Stomach (tissue), 4 donors: ENCODE results near the gene SPEN.

Experiments
- CTCF ChIP-seq, 7 experiments: fragments of 450-650 bp in 4 of 7; fragments of 200-600 bp in 3 of 7; sonication (generic) in 3 of 7; IDR thresholded peaks; one replicate each; pipeline ENCODE4 v1.5.1; 2016 to 2019; ENCODE audit warnings: antibody characterized with exemption in 7 of 7, control low read depth in 2 of 7, mild to moderate bottlenecking in 1 of 7
- EP300 ChIP-seq: sonication (generic); formaldehyde crosslinking; IDR thresholded peaks from one replicate; pipeline ENCODE4 v1.6.1; 2017; ENCODE audit warnings: antibody characterized with exemption
- POLR2A ChIP-seq, 4 donors: fragments of 450-650 bp; IDR thresholded peaks; one replicate each; pipeline ENCODE4 v1.6.1; 2016; ENCODE audit warnings: antibody characterized with exemption in 4 of 4, control low read depth in 2 of 4, mild to moderate bottlenecking in 1 of 4, moderate library complexity in 1 of 4
- POLR2AphosphoS5 ChIP-seq, 3 donors: sonication (generic); formaldehyde crosslinking; IDR thresholded peaks; one replicate each; pipeline ENCODE4 v1.6.1; 2016; ENCODE audit warnings: antibody characterized with exemption in 3 of 3

DNA sequence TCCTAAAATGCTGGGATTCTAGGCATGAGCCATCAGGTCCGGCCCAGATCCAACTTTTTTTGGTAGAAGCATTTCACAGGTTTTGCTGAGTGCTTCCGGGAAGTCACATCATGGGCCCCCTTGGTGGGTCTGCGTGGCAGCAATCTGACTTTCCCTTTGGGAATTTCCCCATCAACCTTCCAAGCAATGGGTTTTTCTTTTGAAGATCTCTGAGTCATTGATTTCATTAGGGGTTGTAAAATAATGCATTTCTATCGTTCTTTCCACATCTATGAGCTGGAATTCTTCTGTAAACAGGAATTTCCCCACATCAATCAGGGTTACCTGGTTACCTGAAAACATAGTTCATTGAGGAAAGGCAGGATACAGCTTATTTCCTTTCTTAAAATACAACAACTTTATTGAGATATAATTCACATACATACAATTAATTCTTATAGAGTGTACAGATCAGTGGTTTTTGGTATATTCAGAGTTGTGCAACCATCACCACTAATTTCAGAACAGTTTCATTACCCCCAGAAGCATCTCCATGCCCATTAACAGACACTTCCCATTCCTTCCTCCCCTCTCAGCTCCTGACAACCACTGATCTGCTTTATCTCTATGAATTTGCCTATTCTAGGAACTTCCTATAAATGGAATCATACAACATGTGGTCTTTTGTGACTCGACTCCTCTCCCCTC lies 138.2 kb downstream of the SPEN start:
- TF ChIP-seq CTCF (IDR thresholded peaks at IDR 0.05) (no peak), POLR2A (IDR thresholded peaks at IDR 0.05) (no peak), POLR2AphosphoS5 (IDR thresholded peaks at IDR 0.05) (no peak), EP300 (no peak)
